GM18861 (cell line): ENCODE results near the gene MTG2.

ENCODE experiments used
- ATAC-seq: cut with Tn5 transposase; IDR thresholded peaks from one replicate; pipeline ENCODE4 v1.9.1; 2021; ENCODE audit not compliant: unreplicated experiment

The MTG2 gene

GRCh38 chr20:62219101-62219991 is 36.5 kb downstream of the MTG2 start:
- no peak for ATAC-seq

DNA sequence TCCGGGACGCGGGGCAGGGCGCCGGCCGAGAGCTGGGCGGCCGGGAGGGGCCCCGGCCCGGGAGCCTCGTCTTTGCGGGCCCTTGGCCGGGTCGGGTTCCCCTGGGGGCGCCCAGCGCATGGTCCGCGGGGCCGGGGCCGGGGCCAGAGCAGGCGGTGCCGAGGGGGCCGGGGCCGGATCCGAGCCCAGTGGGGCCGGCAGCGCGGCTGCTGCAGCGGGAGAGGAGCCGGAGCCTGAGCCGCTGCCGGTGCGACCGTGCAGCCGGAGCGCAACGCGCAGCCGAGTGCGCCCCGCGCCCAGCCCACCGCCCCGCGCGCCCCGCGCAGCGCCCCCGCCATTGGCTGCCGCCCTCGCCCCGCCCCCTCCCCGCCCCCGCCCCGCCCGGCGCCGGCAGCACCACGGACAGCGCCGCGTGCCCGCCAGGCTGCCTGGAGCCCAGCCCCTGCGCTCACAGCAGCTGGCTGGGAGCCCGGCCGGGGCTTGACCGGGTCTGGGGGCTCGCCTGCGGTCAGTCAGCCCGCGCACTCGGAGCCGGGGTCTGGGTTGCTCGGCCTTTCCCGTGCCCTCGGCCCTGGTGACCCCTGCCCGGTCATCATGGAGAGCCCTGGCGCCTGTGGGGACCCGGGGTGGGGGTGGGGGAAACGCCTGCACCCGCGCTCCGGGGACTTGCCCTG is 37.3 kb downstream of the MTG2 start, which contains the start of gene HRH3:
HRH3 (minus strand) TSS at position 287 of the 674 bp plus-strand sequence. CDS start 308 bp downstream, outside the sequence.
- ATAC-seq = no peak

DNA sequence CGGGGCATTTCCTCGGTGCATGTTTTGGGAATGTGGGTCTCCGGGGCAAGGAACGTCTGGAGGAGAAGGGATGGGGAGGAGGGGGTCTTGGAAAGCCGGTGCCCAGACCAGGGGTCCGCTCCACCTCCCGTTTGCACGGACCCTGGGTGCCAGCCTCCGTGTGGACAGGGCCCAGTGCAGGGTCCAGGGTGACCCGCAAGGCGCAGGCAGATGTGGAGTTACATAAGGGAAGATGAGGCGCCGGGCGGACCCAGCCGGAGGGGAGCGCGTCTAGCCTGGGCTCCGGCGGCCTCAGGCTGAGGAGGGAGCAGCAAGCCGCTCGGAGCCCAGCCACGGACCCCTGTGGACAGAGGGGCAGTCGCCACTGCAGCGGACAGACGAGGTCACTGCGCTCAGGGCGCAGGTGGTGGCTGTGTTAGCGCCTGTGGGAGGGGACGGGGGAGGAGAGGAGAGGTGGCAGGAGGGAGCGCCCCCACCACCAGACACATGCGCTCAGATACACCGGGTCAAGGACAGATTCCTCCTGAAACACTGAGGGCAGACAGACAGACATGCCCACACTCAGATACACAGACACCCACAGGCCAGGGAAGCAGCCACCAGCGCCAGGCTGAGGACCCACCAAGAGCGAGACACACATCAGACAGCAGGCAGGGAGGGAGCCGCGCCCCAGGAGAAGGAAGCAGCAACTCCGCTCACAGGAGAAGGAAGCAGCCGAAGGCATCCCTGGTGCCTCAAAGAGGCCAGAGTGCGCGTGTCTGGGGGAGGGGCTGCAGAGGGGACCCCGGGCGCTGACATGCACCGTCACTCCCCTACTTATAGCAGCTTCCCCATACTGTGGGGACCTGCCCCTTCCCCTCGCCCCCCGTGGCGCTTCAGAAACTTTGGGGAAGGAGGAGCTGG is 38.1 kb downstream of the MTG2 start:
- ATAC-seq = no peak

GRCh38 chr20:62222266-62222850 is 39.5 kb downstream of the MTG2 start:
- ATAC-seq = no peak

GRCh38 chr20:62222972-62223371 is 40.1 kb downstream of the MTG2 start:
- ATAC-seq = no peak

DNA sequence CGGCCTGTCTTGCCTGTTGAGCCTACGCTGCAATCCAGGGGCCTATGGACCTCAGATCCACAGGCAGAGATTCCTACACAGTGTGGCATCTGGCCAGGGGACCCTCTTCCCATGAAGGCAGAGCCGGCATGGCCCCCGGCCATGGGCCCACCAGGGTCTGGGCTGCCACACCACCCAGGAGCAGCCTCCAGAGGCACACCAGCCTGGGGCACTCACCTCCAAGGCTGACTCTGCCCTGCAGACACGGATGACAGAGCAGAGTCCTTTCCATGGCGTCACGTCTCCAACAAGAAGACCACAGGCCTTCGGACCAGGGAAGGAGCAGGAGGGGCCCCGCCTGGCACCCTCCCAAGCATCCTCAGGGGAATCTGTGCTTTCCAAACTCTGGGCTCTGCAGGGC is 40.7 kb downstream of the MTG2 start:
- ATAC-seq = no peak

GRCh38 chr20:62224113-62224855 is 41.5 kb downstream of the MTG2 start:
- ATAC-seq = no peak

DNA sequence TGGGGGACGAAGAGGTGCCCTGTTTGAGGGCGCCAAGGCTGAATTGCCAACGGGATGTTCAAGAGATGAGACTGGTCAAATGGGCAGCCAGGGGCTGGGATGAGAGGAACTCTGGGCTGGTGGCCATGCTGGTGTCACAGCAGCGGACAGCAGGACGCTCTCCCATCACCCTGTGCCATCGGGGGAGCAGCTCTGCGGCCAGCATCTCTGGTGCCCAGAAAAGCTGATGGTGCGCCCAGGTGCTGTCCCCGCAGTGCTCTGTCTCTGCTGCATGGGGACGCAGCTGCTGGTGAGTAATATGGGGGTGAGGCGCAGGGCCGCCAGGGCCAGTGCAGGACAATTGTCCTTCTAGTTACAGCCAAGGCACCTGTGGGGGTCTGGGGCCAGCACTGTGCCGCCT is 42.2 kb downstream of the MTG2 start:
- ATAC-seq = no peak

- no peak for ATAC-seq
Observed at GRCh38 chr20:62225820-62226635, 43.2 kb downstream of the MTG2 start.

DNA sequence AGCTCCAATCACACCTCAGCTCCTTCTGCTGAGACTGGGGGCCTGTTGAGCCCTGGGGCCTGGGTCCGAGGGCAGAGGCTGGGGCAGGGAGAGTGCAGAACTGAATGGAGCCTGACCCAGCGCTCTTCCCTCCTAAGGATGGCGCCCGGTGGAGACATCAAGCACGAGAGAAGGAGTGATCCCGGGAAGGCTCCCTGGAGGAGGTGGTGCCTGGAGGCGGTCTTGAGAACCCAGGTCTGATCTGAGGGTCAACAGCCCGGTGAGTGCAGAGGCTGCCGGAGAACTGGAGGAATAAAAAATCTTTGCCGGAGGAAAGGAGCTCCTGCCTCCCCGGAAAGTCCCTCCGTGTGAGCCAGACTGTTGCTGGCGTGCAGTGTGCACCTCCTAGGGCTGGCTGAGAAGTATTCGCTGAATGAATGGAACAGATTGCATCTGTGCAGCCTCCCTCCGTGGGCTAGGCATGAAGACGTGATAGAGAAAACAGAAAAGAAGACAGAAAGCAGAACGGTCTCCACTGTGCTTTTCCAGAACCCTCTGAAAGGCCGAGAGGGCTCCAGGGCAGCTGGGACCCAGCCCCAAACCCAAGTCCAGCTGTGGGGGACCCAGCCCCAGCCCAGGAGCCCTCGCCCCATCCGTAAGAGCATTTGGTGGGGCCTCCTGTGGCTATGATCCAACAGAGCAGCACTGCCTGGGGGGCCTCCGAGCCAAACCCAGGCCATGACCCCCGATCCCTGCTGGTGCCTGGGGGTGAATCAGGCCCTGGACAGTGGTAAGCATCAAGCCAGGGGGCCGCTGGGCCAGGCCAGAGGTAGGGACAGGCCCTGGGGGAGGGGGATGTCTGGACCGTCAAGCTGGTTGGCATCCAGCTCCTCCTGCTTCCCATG is 44.1 kb downstream of the MTG2 start:
- no peak for ATAC-seq

GRCh38 chr20:62227591-62227976 is 44.8 kb downstream of the MTG2 start:
- ATAC-seq = no peak

DNA sequence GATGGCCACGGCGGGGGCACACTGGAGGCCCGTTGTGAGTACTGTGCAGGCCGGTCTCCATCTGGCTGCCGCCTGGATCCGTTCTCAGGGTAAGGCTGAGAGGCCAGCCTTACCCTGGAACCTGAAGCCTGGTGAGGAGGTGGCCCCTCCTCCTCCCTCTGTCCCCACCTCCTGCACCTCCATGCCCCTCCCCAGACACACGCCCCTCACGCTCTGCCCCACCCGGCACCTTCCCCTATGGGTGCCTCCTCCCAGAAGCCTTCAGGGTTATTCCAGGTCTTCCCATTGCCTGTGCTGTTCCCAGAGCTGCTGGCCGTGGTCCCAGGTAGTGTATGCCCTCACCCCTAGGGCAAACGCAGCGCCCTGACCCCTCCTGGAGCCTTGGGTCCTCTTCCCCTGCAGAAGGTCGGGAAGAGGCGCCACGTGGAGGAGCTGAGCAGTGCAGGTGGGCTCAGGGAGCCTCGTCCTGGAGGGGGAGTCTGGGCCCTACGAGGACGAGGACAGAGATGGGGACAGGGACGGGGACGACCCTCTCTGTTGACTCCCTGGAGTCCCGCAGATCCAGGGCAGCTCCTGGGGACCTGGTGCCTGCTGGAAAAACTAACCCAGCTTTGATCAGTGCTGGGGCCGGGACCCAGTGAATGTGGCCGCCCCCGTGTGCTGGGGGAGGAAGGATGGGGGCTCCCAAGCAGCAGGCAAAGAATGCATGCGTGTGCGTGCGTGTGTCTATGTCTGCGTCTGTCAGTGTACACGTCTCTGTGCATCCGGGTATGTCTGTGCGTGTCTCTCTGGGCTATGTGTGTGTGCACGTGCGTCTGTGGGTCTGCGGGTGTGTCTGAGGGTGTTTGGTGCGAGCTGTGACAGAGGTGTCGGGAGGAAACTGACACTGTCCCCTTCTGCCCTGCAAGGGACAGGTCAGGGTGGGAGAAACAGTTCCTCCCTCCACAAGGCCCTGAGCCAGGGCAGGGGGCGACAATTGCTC is 45.4 kb downstream of the MTG2 start:
- no peak for ATAC-seq

DNA sequence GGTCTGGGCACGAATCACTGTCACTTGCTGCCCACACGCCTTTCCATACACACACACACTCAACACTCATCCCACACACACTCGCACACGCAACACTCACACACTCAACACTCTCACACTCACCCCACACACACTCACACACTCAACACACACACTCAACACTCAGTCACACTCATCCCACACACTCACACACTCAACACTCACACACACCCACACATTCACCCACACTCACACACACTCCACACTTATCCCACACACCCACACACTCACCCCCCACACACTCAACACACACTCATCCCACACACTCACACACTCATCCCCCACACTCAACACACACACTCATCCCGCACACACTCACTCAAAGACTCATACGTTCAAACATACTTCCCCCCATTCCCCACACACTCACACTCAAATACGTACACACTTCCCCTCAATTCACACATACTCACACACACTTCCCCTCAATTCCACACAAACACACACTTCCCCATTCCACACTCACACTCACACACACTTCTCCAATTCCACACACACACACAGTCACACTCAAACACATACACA is 46.2 kb downstream of the MTG2 start:
- no peak for ATAC-seq

DNA sequence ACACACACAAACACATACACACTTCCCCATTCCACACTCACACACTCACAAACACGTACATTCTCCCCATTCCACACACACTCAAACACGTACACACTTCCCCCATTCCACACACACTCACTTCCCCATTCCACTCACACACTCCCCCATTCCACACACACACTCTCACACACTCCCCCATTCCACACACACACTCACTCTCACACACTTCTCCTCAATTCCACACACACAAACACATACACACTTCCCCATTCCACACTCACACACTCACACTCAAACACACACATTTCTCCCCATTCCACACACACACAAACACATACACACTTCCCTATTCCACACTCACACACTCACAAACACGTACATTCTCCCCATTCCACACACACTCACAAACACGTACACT is 46.8 kb downstream of the MTG2 start:
- no peak for ATAC-seq

DNA sequence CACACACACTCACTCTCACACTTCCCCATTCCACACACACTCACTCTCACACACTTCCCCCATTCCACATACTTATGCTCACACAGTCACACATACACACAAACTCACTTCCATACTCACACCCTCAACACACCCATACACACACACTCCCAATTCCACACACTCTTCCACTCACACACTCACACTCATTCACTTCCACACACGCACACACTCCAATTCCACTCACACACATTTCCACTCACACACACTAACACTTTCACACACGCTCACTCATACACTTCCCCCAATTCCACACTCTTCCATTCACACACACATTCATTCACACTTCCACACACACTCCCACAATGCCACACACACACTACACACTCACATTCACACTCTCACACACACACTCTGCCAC is 47.4 kb downstream of the MTG2 start:
- no peak for ATAC-seq

DNA sequence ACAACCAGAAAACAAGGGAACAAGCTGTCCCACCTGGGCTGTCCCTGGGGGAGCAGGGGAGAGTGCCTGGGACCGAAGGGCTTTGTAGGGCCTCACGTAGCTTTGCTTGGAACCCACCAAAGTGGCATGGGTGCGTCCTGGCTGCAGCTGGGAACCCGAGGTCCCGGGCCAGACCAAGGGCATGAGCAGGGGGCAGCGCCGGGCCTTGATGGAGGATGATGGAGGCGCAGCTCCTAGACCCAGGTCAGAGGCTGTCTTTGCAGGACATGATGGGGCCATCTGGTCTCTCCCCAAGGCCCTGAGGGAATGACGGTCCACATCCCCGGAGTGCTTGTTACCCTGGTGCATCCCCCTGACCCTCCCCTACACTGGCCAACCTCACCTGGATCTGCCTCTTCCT is 47.9 kb downstream of the MTG2 start:
- no peak for ATAC-seq

GRCh38 chr20:62231292-62231691 is 48.5 kb downstream of the MTG2 start:
- no peak for ATAC-seq
